Loucy (cell line): ENCODE results near the gene FARP1.

Experiments
- H2AFZ ChIP-seq: fragments of 200-600 bp; sonication (generic); 2 replicates; pipeline ENCODE4 v1.6.0; 2016; ENCODE audit warnings: antibody characterized with exemption, mild to moderate bottlenecking, low read length, moderate library complexity
- H3F3A ChIP-seq: fragments of 200-600 bp; 2 replicates; pipeline ENCODE4 v1.6.0; 2016; ENCODE audit warnings: antibody characterized with exemption, low read depth, mild to moderate bottlenecking
- H3K27me3 ChIP-seq: fragments of 200-600 bp; sonication (generic); 2 replicates; pipeline ENCODE4 v1.6.1; 2014; ENCODE audit warnings: low read length, mild to moderate bottlenecking; ENCODE audit not compliant: insufficient read depth, poor library complexity, severe bottlenecking
- H3K36me3 ChIP-seq: fragments of 200-600 bp; sonication (generic); 2 replicates; pipeline ENCODE4 v1.6.1; 2016; ENCODE audit warnings: low read length; ENCODE audit not compliant: insufficient read depth
- H3K4me1 ChIP-seq: fragments of 200-600 bp; sonication (generic); 2 replicates; pipeline ENCODE4 v1.5.1; 2014; ENCODE audit warnings: low read length, mild to moderate bottlenecking; ENCODE audit not compliant: insufficient read depth, poor library complexity, severe bottlenecking
- H3K4me2 ChIP-seq: fragments of 200-600 bp; sonication (generic); 2 replicates; pipeline ENCODE4 v1.6.0; 2014; ENCODE audit warnings: antibody characterized with exemption, low read length, low read depth, mild to moderate bottlenecking; ENCODE audit not compliant: poor library complexity, severe bottlenecking
- H3K4me3 ChIP-seq: fragments of 200-600 bp; sonication (generic); 2 replicates; pipeline ENCODE4 v1.5.1; 2014; ENCODE audit warnings: low read length, mild to moderate bottlenecking, mixed read lengths; ENCODE audit not compliant: poor library complexity, severe bottlenecking
- H3K79me2 ChIP-seq: fragments of 200-600 bp; sonication (generic); 2 replicates; pipeline ENCODE4 v1.6.1; 2014; ENCODE audit warnings: low read length; ENCODE audit not compliant: insufficient read depth
- H3K9ac ChIP-seq: fragments of 200-600 bp; sonication (generic); 2 replicates; pipeline ENCODE4 v1.6.0; 2014; ENCODE audit warnings: mild to moderate bottlenecking, low read depth, low read length, moderate library complexity; ENCODE audit not compliant: poor library complexity, severe bottlenecking
- H3K9me2 ChIP-seq: fragments of 200-600 bp; sonication (generic); replicated peaks from 2 replicates; pipeline ENCODE4 v1.6.1; 2016; ENCODE audit warnings: low read depth, low read length, mixed read lengths
- H3K9me3 ChIP-seq: fragments of 200-600 bp; sonication (generic); 2 replicates; pipeline ENCODE4 v1.6.1; 2014; ENCODE audit warnings: mild to moderate bottlenecking, antibody characterized with exemption, low read length, low read depth; ENCODE audit not compliant: insufficient read depth
- H4K20me1 ChIP-seq: fragments of 200-600 bp; sonication (generic); 2 replicates; pipeline ENCODE4 v1.6.0; 2014; ENCODE audit warnings: antibody characterized with exemption, low read length, mild to moderate bottlenecking; ENCODE audit not compliant: insufficient read depth, poor library complexity, severe bottlenecking
- CTCF ChIP-seq: fragments of 200-600 bp; sonication (generic); conservative IDR thresholded peaks from 2 replicates; pipeline ENCODE4 v1.5.1; 2014; ENCODE audit warnings: mild to moderate bottlenecking, antibody characterized with exemption, low read length
- EZH2phosphoT487 ChIP-seq: fragments of 200-600 bp; IDR thresholded peaks from 2 replicates; pipeline ENCODE4 v1.6.1; 2018; ENCODE audit warnings: antibody characterized with exemption, mild to moderate bottlenecking, moderate library complexity, borderline replicate concordance

The FARP1 gene

GRCh38 chr13:98307463-98308085, 164.7 kb downstream of the FARP1 start:
- Histone ChIP-seq H3K4me1 (no peaks in the 10 kb centered on the region), H3K36me3 (no peaks in the 10 kb centered on the region), H3K79me2 (no peaks in the 10 kb centered on the region), H3F3A (no peaks in the 10 kb centered on the region), H2AFZ (no peak overlapping the region), H3K4me3 (no peak overlapping the region), H3K9me2 (no peaks in the 10 kb centered on the region), H3K4me2 (no peak overlapping the region), H3K9ac (no peak overlapping the region), H3K27me3 (no peaks in the 10 kb centered on the region), H4K20me1 (no peaks in the 10 kb centered on the region), H3K9me3 (no peaks in the 10 kb centered on the region)
- TF ChIP-seq EZH2phosphoT487: no peak
- no peak for TF ChIP-seq CTCF

GRCh38 chr13:98308086-98308911, 165.4 kb downstream of the FARP1 start:
- TF ChIP-seq CTCF: no peak
- no peak for TF ChIP-seq EZH2phosphoT487
- Histone ChIP-seq H3K79me2 (no peaks in the 10 kb centered on the region), H3K9ac (no peak overlapping the region)

GRCh38 chr13:98309569-98310335, 166.9 kb downstream of the FARP1 start:
- TF ChIP-seq CTCF (no peak), EZH2phosphoT487 (no peak)
- Histone ChIP-seq H2AFZ (no peak overlapping the region), H3K36me3 (no peaks in the 10 kb centered on the region), H3F3A (no peaks in the 10 kb centered on the region), H3K79me2 (no peaks in the 10 kb centered on the region), H3K27me3 (no peaks in the 10 kb centered on the region), H3K4me2 (no peak overlapping the region), H4K20me1 (no peaks in the 10 kb centered on the region), H3K4me3 (no peak overlapping the region), H3K9me2 (no peaks in the 10 kb centered on the region), H3K9ac (no peak overlapping the region), H3K4me1 (no peaks in the 10 kb centered on the region), H3K9me3 (no peaks in the 10 kb centered on the region)

More at GRCh38 chr13:98308086-98308911, 165.4 kb downstream of the FARP1 start:
- no peaks in the 10 kb centered on the region for H3K9me2 ChIP-seq
- no peaks in the 10 kb centered on the region for H3K27me3 ChIP-seq
- H3K4me1 ChIP-seq: no peaks in the 10 kb centered on the region
- H3F3A ChIP-seq: no peaks in the 10 kb centered on the region
- H3K4me3 ChIP-seq: no peak overlapping the region
- no peaks in the 10 kb centered on the region for H3K9me3 ChIP-seq
- H2AFZ ChIP-seq: no peak overlapping the region
- no peaks in the 10 kb centered on the region for H4K20me1 ChIP-seq
- H3K36me3 ChIP-seq: no peaks in the 10 kb centered on the region
- H3K4me2 ChIP-seq: no peak overlapping the region
